GM18951 (cell line): ENCODE measurements around the gene KLF5.

Experiments used
- POLR2A ChIP-seq: IDR thresholded peaks from 4 replicates; pipeline ENCODE4 v1.6.1; 2011; ENCODE audit warnings: mild to moderate bottlenecking; ENCODE audit not compliant: insufficient read length, insufficient read depth; ENCODE audit errors: extremely low read depth
- in situ Hi-C: fragments of 300-500 bp; cut with MboI; formaldehyde crosslinking; loops from one replicate; pipeline ENCODE4 v1.12.0; 2022; ENCODE audit warnings: low sequenced_read_pairs, mixed read lengths, inconsistent platforms; ENCODE audit not compliant: unreplicated experiment

KLF5 gene

DNA sequence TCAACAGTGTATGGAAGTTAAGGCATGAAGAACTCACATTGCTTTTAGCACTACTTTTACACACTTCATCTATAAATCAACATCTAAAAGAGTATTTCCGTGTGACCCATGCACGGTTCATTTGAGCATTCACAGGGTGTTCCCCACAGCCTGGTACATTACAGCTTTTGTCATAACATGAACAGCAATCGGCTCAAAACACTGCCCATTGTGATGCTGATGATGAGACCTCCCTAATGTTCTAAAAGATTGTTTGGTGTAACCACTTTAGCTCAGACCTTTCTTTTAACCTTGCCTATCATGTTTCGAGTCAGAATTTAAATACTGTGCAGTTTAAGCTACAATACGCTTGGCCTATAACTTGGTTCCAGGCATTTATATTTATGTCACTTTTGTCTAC is 4.1 kb upstream of the KLF5 start:
- in situ Hi-C loops = no loop called here
- no peak for TF ChIP-seq POLR2A

- in situ Hi-C loops = no loop called here
- TF ChIP-seq POLR2A = no peak
Measured at GRCh38 chr13:73055813-73056564, 2.8 kb upstream of the KLF5 start.

GRCh38 chr13:73056565-73056962 is 2.2 kb upstream of the KLF5 start:
- in situ Hi-C loops = no loop called here

DNA sequence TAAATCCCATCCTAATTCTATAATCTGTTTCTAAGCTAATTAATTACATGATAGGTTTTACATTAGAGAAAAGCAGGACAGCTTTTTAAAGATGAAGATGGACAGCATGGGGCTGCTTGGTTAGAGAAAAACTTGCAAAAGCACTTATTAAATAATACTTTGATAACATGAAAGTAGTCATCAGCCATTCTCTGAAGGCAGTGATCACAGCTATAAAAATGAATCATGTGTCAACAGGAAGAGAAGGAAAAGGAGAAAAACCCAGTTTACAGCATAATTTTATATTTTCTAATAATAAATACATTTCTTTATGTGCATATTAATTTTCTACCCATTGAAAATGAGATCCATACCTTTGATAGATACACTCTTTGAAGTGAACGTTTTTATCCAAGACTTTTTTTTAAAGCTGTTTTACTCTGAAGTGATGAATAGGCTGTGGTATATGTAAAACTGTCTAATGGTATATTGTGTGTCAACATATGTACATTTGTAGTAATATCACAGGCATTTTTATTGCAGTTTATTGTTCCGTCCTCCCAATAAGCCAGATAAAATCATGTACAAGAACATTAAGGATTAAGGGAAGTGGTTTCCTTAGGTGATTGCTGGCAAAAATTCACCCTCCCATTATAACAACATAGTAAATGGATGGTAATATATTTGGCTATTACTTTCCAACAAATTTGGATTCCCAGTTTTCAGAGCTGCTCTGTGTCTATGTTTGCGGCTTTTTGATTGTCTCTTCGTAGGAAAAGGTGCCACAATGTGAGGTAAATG is 1.3 kb upstream of the KLF5 start:
- no peak for TF ChIP-seq POLR2A

More at GRCh38 chr13:73056565-73056962, 2.2 kb upstream of the KLF5 start:
- no peak for TF ChIP-seq POLR2A

DNA sequence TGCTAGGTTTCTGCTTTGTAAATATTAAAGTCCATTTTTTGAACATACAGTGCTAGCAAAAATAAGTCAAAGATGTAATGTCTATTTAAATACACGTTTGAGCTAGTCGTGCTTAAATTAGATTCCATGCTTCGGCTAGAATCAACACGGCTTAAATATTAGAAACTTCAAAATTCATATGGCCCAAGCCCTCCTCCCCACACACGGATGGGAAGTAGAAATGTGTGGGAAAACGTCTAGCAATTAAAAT is 816 bp upstream of the KLF5 start:
- in situ Hi-C loops = no loop called here
- no peak for TF ChIP-seq POLR2A

More for the DNA sequence above, 1.3 kb upstream of the KLF5 start:
- in situ Hi-C loops = no loop called here

GRCh38 chr13:73058432-73058735 is 421 bp upstream of the KLF5 start:
- TF ChIP-seq POLR2A = no peak
- in situ Hi-C loops = no loop called here

GRCh38 chr13:73059460-73060250 is 850 bp downstream of the KLF5 start:
- in situ Hi-C loops = no loop called here
- no peak for TF ChIP-seq POLR2A

DNA sequence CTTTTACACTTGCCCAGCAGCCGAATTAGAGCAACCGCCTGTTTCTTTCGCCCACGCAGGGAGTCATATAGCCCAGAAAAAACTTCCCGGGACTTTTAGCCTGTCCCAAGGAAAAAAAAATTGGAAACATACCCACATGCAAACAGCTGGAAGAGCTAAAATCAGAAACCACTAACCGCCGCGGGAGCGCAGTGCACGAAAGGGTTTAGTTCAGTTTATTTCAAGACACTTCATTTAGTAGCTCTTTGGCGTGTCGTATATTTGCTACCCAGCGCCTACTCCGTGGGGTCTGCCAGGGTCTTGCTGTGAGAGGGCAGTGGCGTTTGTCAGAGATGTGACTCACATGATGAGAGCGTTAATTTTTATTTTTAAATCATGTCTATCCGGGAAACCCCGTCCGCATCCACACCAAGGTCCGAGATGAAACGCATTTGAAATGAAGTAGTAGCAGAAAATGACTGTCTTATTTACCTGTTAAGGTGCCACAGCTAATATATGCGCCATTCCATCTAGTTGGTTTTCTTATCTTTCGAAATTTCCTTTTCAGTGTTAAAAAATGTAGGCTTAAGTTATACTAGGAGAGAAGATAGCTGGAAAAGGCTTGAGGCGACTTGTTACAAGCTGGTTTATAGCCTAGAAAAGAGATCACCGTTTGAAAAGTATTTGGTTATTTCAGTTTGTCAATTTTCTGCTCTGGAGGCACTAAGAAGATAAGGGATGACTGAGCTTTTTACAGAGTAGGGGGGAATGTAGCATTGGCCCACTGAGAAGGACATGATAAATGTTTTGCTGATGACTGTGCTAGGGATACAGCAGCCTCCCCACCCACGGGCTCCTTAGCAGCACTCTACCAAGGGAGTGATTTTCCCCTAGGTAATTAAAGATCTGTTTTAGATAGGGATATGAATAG is 1.7 kb downstream of the KLF5 start:
- in situ Hi-C loops = no loop called here
- TF ChIP-seq POLR2A = no peak

DNA sequence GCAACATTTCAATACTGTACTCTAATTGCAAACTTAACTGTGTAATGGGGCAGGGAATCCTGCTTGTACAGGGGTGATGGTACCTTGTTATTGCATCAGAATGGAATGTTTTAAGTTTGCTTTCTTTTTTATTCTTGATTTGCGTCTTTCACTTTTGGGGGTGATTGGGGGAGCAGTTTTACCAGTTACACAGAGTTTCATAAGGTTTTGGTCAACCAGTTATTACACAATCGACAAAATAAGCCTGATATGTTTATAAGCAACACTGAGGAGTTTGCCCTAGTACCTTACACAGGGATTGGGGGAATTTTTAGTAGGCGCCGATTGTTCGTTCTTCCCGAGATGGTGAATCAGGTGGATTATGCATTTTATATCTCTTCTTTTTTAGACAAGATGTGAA is 2.7 kb downstream of the KLF5 start:
- in situ Hi-C loops = no loop called here

GRCh38 chr13:73061876-73062275 is 3.1 kb downstream of the KLF5 start:
- TF ChIP-seq POLR2A = no peak
- in situ Hi-C loops = no loop called here

More for the DNA sequence above, 2.7 kb downstream of the KLF5 start:
- no peak for TF ChIP-seq POLR2A

- in situ Hi-C loops = no loop called here
- TF ChIP-seq POLR2A = no peak
Measured at GRCh38 chr13:73062468-73062867, 3.7 kb downstream of the KLF5 start.

DNA sequence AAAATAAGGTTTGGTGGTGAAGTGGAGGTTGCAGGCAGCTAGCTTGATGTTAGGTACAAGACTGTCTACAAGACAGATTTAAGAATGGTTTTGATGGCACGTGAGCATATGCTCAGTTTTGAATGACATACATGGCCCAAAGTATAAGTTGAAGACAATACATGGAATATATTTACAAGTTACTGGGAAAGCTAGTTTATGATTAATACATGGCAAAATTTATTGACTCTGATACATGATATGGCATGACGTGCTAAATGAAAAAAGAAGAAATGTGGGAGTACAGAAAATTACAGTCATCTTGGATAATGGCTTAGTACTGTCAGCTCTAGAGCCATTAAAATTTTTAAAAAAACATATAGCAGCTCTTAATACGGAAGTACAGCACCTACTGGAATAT is 4.4 kb downstream of the KLF5 start:
- no peak for TF ChIP-seq POLR2A
- in situ Hi-C loops = no loop called here

DNA sequence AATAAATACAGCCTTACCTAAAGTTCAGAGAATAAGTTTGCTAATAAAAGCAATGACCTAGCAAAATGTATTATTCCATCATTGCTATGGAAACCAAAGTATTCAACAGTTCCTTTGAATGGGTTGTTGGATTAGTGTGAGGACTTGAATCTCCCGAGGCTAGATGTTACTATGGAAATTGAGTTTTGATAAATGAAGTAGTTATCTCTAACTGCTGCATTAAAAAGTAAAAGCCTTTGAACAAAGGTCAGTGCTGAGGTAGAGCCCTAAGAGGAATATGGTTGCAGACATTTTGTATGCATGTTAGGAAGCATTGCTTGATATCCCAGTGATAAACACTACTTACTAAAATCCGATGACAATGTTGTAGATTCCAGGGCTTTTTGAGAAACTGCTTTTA is 6.2 kb downstream of the KLF5 start:
- TF ChIP-seq POLR2A = no peak
- in situ Hi-C loops = no loop called here
